OCI-LY3 (cell line): ENCODE data around the gene OMA1.

Experiments
- CTCF ChIP-seq: fragments of 200-600, 300-600 bp; sonication (generic); IDR thresholded peaks from 2 replicates; pipeline ENCODE4 v1.5.1; 2014; ENCODE audit warnings: antibody characterized with exemption, low read length, low read depth
- EZH2phosphoT487 ChIP-seq: fragments of 200-600 bp; shearing (Covaris generic); IDR thresholded peaks from 2 replicates; pipeline ENCODE4 v1.6.1; 2018; ENCODE audit warnings: antibody characterized with exemption, mixed run types, low read depth

GRCh38 chr1:58572690-58573089, 26.2 kb upstream of the OMA1 start:
- TF ChIP-seq CTCF (no peak), EZH2phosphoT487 (no peak)
